ENCODE measurements around the gene DNHD1.

- TF ChIP-seq POLR2A (IDR thresholded peaks at IDR 0.05) (no peak), CTCF (IDR thresholded peaks at IDR 0.05 in 4 of 5, conservative IDR thresholded peaks at IDR 0.05 in 1 of 5) (no peak)
These were observed 119.0 kb downstream of the DNHD1 start for GRCh38 chr11:6615882-6616585.
